Osteocyte (in vitro differentiated cells): ENCODE results near the gene TIE1. TPM values are rescaled to one million over a fixed set of nuclear protein-coding genes. Genes with fewer than 3 reads are reported as not detected.
"Not testable (repeated sequence)": the region's sequence is repeated elsewhere in the genome, so short reads cannot be mapped to it uniquely, and the experiment has no call there.

ENCODE experiments used
- DNase-seq: peaks from one replicate; pipeline ENCODE4 v3.0.0; 2021; ENCODE audit warnings: mixed read lengths; ENCODE audit not compliant: unreplicated experiment; ENCODE audit errors: extremely low spot score
- H3K27ac Mint-ChIP-seq: one replicate; pipeline ENCODE4 v1.8.0; 2021; ENCODE audit warnings: mild to moderate bottlenecking, mixed read lengths; ENCODE audit not compliant: unreplicated experiment
- H3K27me3 Mint-ChIP-seq: one replicate; pipeline ENCODE4 v1.8.0; 2021; ENCODE audit warnings: mixed read lengths; ENCODE audit not compliant: unreplicated experiment
- H3K36me3 Mint-ChIP-seq: one replicate; pipeline ENCODE4 v1.8.0; 2021; ENCODE audit warnings: mixed read lengths; ENCODE audit not compliant: unreplicated experiment
- H3K4me1 Mint-ChIP-seq: one replicate; pipeline ENCODE4 v1.8.0; 2021; ENCODE audit warnings: mixed read lengths; ENCODE audit not compliant: unreplicated experiment
- H3K4me3 Mint-ChIP-seq: one replicate; pipeline ENCODE4 v1.8.0; 2021; ENCODE audit warnings: mild to moderate bottlenecking, moderate library complexity, mixed read lengths; ENCODE audit not compliant: unreplicated experiment
- H3K9me3 Mint-ChIP-seq: one replicate; pipeline ENCODE4 v1.8.0; 2021; ENCODE audit warnings: mixed read lengths; ENCODE audit not compliant: unreplicated experiment
- total RNA-seq: library from RNA; stranded (reverse); gene quantifications from 2 replicates; pipeline ENCODE4 v1.2.1, GENCODE V29; 2021
- TF ChIP-seq, protein P1 (sequence below): fragments of 200-600 bp; sonication (generic); IDR thresholded peaks from 2 replicates; pipeline ENCODE4 v1.5.0; 2021; ENCODE audit warnings: antibody characterized with exemption, mild to moderate bottlenecking, moderate library complexity

TIE1 gene
- total RNA-seq, 1 donor from 2014 or later: not detected

DNA sequence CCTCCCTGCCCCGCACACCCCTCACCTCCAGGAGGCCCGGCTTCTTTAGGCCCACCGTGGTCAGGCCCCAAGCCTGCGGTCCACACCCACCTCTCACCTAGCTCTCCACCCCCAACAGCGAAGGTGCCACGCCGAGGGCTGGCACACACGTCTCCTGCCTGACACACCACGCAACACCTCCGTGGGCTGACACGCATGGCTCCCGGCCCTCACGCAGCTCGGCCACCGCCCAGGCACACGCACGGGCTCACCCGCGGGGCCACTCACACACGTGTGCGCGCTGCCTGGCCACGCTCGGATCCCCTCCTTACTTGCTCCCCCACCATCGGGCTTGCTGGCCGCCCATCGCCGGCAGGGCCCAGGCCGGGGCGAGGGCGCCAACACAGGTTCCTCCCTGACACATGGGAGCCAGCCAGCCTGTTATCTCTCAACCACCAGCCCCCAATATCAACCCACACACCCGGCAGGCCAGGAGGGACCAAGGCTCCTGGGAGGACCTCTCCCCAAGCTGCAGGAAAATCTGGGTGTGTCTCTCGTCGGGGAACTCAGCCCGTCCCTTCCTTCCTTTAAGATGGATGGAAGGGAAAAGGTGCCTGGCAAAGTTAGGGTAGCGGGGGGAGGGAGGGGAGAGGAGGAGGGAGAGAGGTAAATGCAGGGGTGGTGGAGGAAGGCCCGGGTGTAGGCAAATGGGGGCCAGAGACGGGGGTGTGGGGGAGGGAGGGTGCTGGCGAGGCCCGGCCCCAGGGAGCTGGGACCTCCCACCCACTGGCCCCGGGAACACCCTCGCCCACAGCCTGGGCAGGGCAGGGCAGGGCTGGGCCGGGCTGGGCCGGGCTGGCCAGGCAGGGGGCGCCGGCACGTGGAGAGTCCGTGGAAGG is 66.5 kb downstream of the TIE1 start:
- TF ChIP-seq, protein P1, sequence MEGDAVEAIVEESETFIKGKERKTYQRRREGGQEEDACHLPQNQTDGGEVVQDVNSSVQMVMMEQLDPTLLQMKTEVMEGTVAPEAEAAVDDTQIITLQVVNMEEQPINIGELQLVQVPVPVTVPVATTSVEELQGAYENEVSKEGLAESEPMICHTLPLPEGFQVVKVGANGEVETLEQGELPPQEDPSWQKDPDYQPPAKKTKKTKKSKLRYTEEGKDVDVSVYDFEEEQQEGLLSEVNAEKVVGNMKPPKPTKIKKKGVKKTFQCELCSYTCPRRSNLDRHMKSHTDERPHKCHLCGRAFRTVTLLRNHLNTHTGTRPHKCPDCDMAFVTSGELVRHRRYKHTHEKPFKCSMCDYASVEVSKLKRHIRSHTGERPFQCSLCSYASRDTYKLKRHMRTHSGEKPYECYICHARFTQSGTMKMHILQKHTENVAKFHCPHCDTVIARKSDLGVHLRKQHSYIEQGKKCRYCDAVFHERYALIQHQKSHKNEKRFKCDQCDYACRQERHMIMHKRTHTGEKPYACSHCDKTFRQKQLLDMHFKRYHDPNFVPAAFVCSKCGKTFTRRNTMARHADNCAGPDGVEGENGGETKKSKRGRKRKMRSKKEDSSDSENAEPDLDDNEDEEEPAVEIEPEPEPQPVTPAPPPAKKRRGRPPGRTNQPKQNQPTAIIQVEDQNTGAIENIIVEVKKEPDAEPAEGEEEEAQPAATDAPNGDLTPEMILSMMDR: no peak
- H3K4me3 Mint-ChIP-seq: peak overlapping the region; percentile 84
- no peak for DNase-seq
- no peaks in the 10 kb centered on the region for H3K9me3 Mint-ChIP-seq
- peaks cover 35% of the 10 kb centered on the region for H3K4me1 Mint-ChIP-seq
- H3K27me3 Mint-ChIP-seq: no peaks in the 10 kb centered on the region
- peaks cover 17% of the 10 kb centered on the region for H3K36me3 Mint-ChIP-seq
- H3K27ac Mint-ChIP-seq: peak overlapping the region; percentile 70

DNA sequence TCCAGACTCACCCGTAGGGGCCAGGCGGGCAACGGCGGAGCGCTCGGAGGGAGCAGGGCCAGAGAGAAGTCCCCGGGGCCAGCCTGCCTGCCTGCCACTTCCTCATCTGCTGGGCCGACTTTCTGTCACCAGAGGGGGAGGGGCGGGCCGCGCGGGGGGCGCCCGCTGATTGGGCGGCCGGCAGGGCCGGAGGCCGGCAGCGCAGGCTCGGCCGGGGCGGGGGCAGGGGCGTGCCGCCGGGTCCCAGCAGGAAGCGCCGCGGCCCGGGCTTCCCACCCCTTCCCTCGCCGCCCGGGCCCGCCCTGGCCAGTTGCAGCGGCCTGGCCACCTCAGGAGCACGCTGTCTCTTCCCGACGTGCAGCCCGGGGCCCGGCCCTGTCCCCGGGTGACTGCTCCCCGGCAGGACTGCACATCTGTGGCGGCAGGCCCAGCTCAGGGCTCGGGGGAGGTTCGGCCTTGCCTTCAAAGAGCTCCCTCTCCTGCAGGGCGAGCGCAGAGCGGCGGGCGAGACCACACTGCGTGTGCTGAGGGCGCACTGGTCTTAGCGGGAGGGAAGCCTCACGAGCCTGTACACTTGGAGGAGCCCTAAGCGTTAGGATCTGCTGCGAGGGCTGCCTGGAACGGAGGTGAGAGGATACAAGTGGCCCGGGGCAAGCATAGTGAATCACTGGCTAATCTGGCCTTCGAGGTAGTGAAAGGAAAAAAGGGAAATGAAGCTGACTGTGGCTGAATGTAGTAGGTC is 67.3 kb downstream of the TIE1 start, which contains the start of gene ELOVL1:
ELOVL1 (minus strand) TSS at position 108 of the 742 bp plus-strand sequence. CDS start 2,402 bp downstream, outside the sequence.
- TF ChIP-seq, protein P1: peak; percentile 45
- H3K9me3 Mint-ChIP-seq: no peaks in the 10 kb centered on the region
- peak within 1 kb of the TSS; percentile 87 for H3K27ac Mint-ChIP-seq
- H3K27me3 Mint-ChIP-seq: no peaks in the 10 kb centered on the region
- H3K4me1 Mint-ChIP-seq: peaks cover 35% of the 10 kb centered on the region
- peaks cover 15% of the 10 kb centered on the region for H3K36me3 Mint-ChIP-seq
- DNase-seq: peak; percentile 95
- H3K4me3 Mint-ChIP-seq: peak within 1 kb of the TSS; percentile 84

DNA sequence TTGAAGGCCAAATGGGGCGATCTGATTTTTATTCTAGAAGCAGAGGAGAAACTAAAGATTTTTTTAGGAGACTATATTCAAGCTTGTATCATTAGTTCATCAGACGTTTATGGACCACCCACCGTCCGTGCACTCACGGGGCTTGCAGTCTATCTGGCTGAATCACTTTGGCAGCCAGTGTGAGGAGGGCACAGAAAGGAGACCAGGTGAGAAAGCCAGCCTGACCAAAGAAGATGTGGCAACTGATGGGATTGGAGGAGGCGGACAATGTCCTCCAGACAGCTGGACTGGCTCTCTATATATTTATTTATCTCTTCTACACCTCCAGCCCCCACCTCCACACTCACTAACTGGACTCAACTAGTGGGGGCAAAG is 67.9 kb downstream of the TIE1 start:
- no peak for DNase-seq
- TF ChIP-seq, protein P1: no peak
- H3K4me1 Mint-ChIP-seq: peaks cover 35% of the 10 kb centered on the region
- H3K27ac Mint-ChIP-seq: peak overlapping the region; percentile 87
- H3K27me3 Mint-ChIP-seq: no peaks in the 10 kb centered on the region
- peaks cover 12% of the 10 kb centered on the region for H3K36me3 Mint-ChIP-seq
- H3K4me3 Mint-ChIP-seq: peak overlapping the region; percentile 83
- no peaks in the 10 kb centered on the region for H3K9me3 Mint-ChIP-seq

GRCh38 chr1:43369779-43370178 is 69.0 kb downstream of the TIE1 start:
- H3K36me3 Mint-ChIP-seq, DNase-seq, H3K27ac Mint-ChIP-seq, H3K27me3 Mint-ChIP-seq, H3K9me3 Mint-ChIP-seq, H3K4me3 Mint-ChIP-seq: not testable (repeated sequence)
- peaks cover 33% of the 10 kb centered on the region for H3K4me1 Mint-ChIP-seq

DNA sequence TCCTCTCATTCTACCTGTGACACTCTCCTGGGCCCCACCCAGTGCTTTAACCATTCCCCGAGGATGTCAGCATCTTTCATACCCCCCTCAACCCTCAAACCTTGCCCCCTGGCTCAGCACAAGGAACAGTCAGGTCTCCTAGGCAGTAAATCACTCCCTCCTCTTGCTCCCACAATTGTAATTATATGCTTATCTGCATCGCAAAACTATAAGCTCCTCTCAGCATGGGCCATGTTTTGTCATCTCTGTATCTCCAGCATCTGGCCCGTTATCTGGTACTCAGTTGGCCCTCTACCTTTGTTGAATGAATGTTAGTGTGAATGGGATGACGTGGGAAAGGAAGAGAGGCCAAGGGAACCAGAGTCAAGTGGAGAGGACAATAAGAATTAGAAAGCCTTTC is 69.8 kb downstream of the TIE1 start:
- no peak overlapping the region for H3K4me3 Mint-ChIP-seq
- H3K36me3 Mint-ChIP-seq: no peaks in the 10 kb centered on the region
- H3K27ac Mint-ChIP-seq: no peak overlapping the region
- no peak for DNase-seq
- peaks cover 30% of the 10 kb centered on the region for H3K4me1 Mint-ChIP-seq
- TF ChIP-seq, protein P1: no peak
- no peaks in the 10 kb centered on the region for H3K27me3 Mint-ChIP-seq
- no peaks in the 10 kb centered on the region for H3K9me3 Mint-ChIP-seq
